ENCODE results near the gene SLC27A5. TPM values are rescaled to one million over a fixed set of nuclear protein-coding genes. Genes with fewer than 3 reads are reported as not detected.
A peak's percentile ranks its signal among the peaks of the same experiment; 100 is the strongest.

SLC27A5 gene
- total and polyA plus RNA-seq, 2 of the 13 experiments (the other 11 are each of a cell fraction or from before 2014, with no cell fraction given), result 30.3 to 40.2 TPM

GRCh38 chr19:58544591-58545285 is 32.9 kb upstream of the SLC27A5 start (continued):
- no peak for TF ChIP-seq ZNF839 (CRISPR knock-in tag; IDR thresholded peaks at IDR 0.05; ENCODE audit: borderline replicate concordance)
- no peak for TF ChIP-seq KDM5B (CRISPR knock-in tag; IDR thresholded peaks at IDR 0.05; ENCODE audit: borderline replicate concordance)
- peak; percentile 67 for TF ChIP-seq RBFOX2 (IDR thresholded peaks at IDR 0.05; ENCODE audit: low read depth, low read length)
- TF ChIP-seq ASH2L (IDR thresholded peaks at IDR 0.05; ENCODE audit: insufficient read length, low read depth, low read length), result no peak
- TF ChIP-seq ZBTB49 (CRISPR knock-in tag; IDR thresholded peaks at IDR 0.05; ENCODE audit: borderline replicate concordance), result no peak
- TF ChIP-seq ZNF790 (CRISPR knock-in tag; IDR thresholded peaks at IDR 0.05; ENCODE audit: borderline replicate concordance), result peak; percentile 6; the same call in 1 of the 2 replicates
- no peak for TF ChIP-seq ZNF337 (CRISPR knock-in tag; IDR thresholded peaks at IDR 0.05; ENCODE audit: borderline replicate concordance, low read depth)
- no peak for TF ChIP-seq ZNF282 (IDR thresholded peaks at IDR 0.05; ENCODE audit: partially characterized antibody)
- TF ChIP-seq, protein P1, sequence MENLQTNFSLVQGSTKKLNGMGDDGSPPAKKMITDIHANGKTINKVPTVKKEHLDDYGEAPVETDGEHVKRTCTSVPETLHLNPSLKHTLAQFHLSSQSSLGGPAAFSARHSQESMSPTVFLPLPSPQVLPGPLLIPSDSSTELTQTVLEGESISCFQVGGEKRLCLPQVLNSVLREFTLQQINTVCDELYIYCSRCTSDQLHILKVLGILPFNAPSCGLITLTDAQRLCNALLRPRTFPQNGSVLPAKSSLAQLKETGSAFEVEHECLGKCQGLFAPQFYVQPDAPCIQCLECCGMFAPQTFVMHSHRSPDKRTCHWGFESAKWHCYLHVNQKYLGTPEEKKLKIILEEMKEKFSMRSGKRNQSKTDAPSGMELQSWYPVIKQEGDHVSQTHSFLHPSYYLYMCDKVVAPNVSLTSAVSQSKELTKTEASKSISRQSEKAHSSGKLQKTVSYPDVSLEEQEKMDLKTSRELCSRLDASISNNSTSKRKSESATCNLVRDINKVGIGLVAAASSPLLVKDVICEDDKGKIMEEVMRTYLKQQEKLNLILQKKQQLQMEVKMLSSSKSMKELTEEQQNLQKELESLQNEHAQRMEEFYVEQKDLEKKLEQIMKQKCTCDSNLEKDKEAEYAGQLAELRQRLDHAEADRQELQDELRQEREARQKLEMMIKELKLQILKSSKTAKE (CRISPR knock-in tag; IDR thresholded peaks at IDR 0.05; ENCODE audit: borderline replicate concordance), result 0 out of 2 replicates have a peak, but pooled peaks have one; percentile 6
- no peak for TF ChIP-seq ZNF619 (CRISPR knock-in tag; IDR thresholded peaks at IDR 0.05)
- TF ChIP-seq ZFP36L1 (CRISPR knock-in tag; IDR thresholded peaks at IDR 0.05), result no peak
- TF ChIP-seq TGIF2 (CRISPR knock-in tag; IDR thresholded peaks at IDR 0.05), result 0 out of 2 replicates have a peak, but pooled peaks have one; percentile 10
- 0 out of 2 replicates have a peak, but pooled peaks have one; percentile 20 for TF ChIP-seq ZNF562 (CRISPR knock-in tag; IDR thresholded peaks at IDR 0.05; ENCODE audit: borderline replicate concordance)
- no peak for TF ChIP-seq FOSL2 (CRISPR knock-in tag; IDR thresholded peaks at IDR 0.05)
- no peak for TF ChIP-seq REPIN1 (CRISPR knock-in tag; IDR thresholded peaks at IDR 0.05; ENCODE audit: borderline replicate concordance, low read depth)
- no peak for TF ChIP-seq ZSCAN22 (CRISPR knock-in tag; IDR thresholded peaks at IDR 0.05)
- no peak for TF ChIP-seq KMT2A (CRISPR knock-in tag; IDR thresholded peaks at IDR 0.05)
- no peak; the same call in 1 of the 2 replicates for TF ChIP-seq SP5 (CRISPR knock-in tag; IDR thresholded peaks at IDR 0.05; ENCODE audit: borderline replicate concordance, low read depth)
- TF ChIP-seq KAT2B (IDR thresholded peaks at IDR 0.05; ENCODE audit: borderline replicate concordance, low read depth, low read length), result no peak
- no peak for TF ChIP-seq GMEB1 (CRISPR knock-in tag; IDR thresholded peaks at IDR 0.05; ENCODE audit: borderline replicate concordance)
- no peak for TF ChIP-seq MAF1 (CRISPR knock-in tag; IDR thresholded peaks at IDR 0.05; ENCODE audit: borderline replicate concordance)
- no peak for TF ChIP-seq GLMP (CRISPR knock-in tag; IDR thresholded peaks at IDR 0.05; ENCODE audit: borderline replicate concordance)

All from HepG2 (cell line).